Activated CD8-positive, alpha-beta memory T cell treated with anti-CD3 and anti-CD28 coated beads for 4 hours (primary cell): ENCODE results near the gene PUS3.

Experiments
- DNase-seq, 2 donors: peaks; one replicate each; pipeline ENCODE4 v3.0.0-alpha.2; 2020; ENCODE audit warnings: low read depth in 2 of 2

The PUS3 gene

DNA sequence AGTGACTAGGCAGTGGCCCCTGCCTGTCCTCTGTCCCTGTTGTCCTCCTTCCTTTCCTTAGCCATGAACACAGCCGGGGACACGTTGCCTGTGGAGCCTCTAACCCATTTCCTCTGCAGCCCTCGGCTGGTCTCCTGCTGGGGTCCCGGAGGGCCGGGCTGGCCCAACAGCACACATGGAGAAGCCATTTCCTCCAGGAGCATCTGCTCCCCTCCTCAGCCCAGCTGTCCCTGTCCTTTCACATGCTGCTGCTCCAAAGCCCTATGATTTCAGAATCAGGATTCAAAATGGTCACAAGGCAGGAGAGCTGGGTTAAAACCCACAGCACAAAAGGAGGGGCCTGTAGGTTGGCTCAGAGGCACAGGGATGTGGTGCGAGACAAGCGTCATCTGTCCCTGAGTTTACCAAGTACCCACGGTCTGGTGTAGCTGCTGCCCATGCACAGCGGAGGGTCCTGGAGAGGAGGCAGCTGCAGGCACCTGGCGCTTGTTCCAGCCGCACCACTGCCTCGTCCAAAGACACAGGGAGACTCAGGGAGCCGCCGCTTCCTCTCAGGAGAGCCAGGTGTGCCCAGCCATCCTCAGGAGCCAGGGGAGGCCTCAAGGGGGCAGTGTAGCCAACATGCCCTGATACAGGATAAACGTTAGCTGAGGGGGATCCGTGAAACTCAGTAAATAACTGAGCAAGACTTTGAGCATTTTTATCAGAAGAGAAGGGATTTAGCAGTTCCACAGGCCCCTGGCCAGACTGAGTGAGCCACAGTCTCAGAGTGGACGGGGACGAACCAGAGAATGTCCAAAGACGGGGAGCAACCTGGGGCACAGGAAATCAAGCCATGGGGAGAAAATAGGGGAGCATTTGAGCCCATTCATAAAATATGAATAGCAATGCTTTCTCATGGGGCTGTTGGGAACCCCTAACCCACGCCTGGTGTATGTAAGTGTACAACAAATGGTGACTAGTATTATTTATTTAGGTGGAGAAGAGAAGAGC is 38.9 kb upstream of the PUS3 start:
- no peak for DNase-seq

DNA sequence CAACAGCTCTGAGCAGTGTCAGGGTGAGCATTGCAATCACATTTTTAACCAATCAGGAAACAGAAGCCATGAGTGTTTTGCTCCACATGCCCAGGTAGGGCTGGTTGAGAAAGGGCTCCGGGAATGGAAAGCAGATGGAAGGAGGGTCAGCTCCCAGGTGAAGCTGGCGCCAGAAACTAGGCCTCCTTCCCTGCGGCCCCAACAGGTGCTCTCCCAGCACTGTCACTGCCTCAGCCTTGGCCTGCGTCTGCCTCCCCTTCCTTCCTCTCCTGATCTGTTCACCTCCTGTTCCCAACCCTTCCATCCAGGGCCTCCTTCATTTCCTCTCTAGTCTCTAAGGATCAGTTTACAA is 38.2 kb upstream of the PUS3 start:
- no peak for DNase-seq

DNA sequence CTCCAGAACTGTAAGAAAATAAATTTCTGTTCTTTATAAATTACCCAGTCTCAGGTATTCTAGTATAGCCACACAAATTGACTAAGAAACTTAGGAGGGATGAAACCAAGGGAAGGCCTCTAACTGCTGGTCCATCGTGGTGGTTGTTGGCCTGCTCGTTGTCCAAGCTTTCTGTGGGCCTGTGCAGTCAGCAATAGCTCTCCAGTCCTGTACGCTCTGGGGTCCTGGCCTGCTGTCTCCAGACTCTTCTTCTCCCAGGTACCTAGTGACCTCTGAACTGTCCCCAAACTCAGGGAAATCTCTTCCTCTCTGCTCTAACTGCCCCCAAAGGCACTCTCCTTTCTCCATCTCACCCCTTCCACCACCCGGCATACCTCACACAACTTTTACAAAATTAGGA is 37.1 kb upstream of the PUS3 start:
- no peak for DNase-seq

DNA sequence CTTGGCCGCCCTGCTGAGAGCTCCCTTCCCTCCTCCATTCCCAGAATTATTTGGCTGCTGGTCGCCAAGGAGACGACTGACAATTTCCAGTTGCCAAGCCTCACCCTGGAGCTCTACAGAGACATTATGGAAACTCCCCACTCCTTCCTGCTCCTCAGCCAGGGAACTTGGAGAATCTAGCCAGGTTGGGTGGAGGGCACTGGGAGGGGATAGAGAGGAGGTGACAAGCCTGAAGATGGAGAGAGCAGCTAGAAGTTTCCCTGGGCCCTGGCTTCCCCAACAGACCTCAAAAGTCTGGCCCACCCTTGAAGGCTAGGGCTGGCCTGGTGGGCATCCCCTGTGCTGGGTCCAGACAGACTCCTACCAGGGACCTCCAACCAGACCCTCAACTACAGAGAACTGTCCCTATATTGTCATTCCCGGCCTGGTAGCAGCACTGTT is 36.1 kb upstream of the PUS3 start:
- DNase-seq = no peak

DNA sequence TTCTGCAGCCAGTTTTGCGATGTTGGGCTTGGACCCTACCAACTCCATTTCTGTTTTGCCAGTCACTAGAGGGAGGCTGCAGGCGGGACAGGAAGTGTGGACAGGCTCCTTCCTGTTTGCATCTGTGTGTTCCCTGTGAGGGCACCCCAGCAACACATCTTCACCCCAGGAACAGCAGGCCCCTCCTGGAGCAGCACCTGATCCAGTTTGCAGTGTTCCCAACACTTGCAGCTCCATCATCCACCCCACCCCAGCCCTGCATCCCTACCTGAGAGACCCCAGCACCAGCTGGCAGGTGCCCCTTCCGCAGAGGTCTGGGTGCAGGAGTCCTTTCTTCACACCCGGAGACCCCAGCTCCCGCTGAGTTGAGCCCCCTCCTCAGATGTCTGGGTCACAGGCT is 35.4 kb upstream of the PUS3 start:
- DNase-seq = no peak

DNA sequence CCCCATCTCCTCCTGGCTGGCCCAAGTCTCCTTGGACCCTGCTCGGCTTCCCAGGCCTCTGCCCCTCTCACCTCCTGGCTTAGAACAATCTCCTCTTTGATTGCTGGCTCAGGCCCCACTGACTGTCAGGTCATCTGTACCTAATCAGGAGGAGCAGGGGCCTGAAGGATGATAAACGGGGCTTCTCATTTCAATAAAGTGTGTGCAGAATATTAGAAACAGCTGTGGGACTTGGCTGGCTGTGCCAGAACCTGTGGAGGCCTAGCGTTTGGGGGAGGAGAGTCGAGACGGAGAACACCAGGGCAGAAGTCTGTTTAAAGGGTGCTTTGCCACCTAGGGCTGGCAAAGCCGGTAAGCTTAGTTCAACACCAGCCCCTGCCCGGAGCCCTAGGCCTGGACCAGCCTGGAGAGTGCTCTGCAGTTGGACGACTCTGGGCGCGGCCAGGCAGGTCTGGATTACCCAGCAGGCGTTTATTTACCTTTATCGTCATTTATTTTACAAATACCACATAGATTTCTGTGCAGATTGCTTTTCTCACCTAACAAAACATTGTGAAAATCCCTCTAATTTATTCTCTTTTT is 32.7 kb upstream of the PUS3 start:
- no peak for DNase-seq

DNA sequence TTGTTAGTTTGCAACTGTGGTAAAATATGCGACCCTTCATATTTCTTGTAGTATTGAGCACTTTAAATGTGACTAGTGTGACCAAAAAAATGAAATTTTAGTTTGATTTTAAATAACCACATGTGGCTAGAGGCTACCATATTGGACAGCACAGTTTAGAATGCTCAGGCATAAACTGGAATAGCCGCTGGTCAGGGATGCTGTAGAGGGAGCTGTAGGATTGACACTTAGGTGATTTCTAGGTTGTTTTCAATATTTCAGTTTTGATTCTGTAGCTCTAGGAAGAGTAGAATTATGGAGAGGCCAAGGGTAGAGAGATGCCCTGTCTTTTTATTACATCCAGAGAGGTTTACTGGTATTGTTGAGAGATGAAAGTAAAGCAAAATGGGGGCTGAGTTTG is 32.0 kb upstream of the PUS3 start:
- no peak for DNase-seq

DNA sequence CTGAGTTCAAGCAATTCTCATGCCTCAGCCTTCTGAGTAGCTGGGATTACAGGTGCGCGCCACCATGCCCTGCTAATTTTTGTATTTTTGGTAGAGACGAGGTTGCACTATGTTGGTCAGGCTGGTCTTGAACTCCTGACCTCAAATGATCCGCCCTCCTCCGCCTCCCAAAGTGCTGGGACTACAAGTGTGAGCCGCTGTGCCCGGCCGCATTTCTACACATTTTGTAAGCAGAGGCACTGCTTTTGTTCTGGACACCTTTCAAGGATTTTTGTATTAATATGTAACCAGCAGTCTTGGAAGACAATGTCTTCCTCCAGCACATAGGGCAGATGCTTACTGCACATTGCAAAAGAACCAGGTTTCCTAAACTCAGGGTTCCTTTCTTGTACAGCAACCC is 31.5 kb upstream of the PUS3 start:
- DNase-seq = no peak

DNA sequence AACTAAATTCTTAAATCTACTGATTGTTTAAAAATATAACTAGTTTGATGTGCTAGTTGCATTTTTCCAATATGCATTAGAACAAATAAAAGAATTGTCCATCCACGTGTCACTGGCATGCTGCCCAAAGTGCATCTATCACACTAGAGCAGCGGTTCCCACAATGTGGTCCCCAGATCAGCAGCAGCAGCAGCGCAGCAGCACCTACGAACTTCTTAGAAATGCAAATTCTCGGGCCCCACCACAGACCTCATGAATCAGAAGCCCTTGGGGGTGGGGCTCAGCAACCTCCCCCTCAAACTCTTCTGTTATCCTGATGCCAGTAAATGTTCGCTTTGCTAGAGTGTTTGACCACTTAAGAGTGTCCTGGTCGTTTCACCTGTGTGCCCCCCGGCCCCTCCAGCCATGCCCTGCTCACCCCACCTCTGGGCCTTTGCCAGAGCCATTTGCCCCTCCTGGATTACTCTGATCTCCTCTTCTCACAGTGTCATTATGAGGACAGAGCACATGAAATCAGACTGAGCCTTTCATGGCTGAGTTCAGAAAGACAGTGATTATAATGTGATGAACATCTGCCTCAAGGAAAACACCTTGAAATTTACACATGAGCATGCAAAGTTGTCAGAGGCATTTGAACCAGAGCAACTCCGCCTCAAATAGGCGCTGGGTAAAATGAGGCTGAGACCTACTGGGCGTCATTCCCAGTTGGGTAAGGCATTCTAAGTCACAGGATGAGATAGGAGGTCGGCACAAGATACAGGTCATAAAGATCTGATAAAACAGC is 30.2 kb upstream of the PUS3 start:
- no peak for DNase-seq

DNA sequence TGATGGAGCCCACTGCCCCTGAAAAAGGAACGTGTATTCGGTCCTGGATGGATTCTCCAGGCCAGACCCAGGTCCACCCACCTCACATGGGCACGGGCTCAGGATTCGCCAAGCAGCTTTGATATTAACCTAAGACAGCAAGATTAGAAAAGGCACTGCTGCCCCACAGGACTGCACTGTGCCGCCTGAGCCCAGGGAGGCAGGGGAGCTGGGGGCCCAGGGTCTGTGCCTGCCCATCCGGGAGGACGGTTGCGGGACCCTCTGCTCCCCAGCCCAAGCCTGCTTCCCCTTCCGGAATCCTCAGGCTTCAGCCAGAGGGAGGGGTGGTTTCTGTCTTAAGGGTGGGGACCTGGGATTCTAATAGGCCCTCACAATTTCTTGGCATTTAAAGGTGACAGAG is 29.3 kb upstream of the PUS3 start:
- DNase-seq = no peak

DNA sequence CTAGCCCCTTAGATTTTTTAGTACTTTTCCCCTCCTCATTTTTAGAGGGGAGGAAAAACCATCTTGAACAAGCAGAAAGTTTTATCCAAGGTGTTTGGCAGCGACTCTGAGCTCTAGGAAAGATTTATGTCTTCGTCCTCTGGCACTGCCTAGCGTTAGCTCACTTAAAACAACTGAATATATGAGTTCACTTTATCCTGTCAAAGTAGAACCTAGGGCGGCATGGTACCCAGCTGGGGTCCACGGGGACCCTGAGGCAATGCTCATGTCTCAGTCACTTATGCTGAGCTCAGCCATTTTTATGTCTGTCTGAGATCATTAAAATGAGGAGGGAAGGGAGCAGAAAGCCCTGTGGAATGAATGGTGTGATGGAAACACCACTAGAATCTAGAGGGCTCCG is 28.7 kb upstream of the PUS3 start:
- no peak for DNase-seq

DNA sequence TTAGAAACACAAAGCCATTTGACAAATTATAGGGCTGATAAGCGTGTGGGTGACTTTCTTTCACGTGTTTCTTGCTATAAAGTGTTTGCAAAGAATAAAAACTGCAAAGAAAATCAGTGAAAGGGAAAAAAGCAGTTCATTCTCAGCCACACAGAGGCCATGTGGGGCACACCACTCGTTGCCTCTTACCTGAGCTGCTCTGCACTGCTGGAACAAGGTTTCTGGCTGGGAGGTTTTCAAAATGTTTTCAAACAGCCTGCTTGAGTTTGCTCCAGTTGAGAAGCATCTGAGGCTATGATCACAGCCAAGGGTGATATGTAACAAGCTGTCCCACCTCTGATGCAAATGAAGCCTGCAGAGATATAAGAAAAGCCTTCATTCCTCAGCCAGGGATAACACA is 28.1 kb upstream of the PUS3 start:
- DNase-seq = no peak

DNA sequence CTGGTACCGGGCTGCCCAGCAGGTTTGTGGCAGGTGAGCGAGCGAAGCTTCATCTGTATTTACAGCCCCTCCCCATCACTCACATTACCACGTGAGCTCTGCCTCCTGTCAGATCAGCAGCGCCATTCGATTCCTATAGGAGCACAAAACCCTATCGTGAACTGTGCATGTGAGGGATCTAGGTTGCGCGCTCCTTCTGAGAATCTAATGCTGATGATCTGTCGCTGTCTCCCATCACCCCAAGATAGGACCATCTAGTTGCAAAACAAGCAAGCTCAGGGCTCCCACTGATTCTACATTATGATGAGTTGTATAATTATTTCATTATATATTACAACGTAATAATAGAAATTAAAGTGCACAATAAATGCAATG is 27.1 kb upstream of the PUS3 start:
- DNase-seq = no peak

DNA sequence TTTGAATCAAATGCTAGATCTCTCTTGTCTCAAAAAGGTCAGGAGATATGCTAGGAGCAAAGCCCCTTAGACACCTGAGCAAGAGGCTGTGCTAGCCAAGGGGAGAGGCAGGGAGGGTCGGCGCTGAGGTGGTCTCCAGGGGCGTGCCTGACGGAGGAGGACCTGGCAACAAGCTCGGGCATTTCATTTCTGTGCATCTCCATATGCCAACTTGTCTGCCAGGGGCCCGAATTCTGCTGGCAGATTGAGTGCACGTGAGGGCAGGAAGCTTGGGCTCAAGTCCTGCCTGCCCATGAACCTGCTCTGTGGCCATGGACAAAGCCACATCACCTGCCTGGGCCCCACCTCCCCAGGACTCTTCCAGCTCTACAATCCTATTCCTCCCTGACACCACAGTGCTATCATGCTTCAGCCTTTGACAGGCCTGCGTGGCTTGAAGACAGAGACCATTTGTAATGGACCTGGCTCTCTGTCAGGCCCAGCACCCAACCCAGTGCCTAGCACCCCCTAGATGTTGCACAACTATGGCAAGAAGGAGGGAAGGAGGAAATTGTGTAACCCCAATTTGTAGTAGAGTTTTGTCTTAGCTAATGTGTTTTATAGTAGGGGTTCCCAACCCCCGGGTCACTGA is 26.6 kb upstream of the PUS3 start:
- no peak for DNase-seq

DNA sequence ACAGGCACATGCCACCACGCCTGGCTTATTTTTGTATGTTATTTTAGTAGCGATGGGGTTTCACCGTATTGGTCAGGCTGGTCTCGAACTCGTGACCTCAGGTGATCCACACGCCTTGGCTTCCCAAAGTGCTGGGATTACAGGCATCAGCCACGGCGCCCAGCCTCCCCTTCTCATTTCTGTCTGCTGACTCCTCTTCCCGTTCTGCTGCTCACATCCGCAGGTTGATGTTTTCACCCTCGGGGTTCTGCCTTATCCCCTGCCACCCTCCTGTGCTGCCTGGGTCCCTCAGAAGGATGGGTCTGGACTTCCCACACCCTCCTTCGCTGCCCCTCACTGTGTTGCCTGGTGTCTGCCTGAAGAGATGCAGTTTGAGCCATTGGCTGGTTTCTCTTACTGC is 23.7 kb upstream of the PUS3 start:
- no peak for DNase-seq

DNA sequence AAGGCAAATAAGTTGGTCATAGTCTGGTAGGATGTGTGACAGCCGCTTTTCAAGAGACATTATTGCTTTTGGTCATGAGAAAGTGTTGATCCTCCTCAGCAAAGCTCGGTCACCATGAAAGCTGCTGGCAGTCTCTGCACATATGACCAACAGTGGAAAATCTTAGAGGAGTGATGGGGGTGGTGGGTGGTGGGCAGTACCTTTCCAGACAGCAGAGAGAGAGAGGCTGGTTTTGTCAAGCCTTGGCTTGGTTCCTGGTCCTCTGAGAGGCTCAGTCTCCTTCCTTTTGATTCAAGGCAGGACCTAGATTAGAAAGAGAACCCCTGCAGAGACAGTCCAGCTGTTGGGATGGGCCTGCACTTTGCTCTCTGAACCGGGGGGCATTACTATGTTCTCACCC is 22.8 kb upstream of the PUS3 start:
- no peak for DNase-seq

DNA sequence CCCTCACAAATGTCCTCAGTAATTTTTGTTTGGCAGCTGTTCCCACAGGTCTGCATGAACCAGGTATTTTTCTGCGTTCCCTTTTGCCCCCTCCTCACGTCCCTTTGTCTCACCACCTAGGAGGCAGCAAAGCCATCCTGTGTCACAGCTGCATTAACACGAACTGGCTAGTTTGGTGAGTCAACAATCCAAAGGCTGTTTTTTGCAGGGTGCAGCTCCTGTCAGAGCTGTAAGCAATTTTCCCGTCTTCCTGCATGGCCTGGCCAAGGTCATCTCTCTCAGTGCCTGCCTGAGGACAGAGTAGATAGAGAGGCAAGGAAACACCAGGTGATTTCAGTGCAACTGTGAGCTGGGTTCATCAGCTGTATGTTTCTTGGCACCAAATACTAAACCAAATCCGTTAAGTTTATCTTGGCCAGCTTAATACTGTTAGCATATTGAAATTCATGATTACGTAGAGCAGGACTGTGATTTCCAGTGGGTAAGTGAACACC is 22.3 kb upstream of the PUS3 start:
- DNase-seq = no peak

DNA sequence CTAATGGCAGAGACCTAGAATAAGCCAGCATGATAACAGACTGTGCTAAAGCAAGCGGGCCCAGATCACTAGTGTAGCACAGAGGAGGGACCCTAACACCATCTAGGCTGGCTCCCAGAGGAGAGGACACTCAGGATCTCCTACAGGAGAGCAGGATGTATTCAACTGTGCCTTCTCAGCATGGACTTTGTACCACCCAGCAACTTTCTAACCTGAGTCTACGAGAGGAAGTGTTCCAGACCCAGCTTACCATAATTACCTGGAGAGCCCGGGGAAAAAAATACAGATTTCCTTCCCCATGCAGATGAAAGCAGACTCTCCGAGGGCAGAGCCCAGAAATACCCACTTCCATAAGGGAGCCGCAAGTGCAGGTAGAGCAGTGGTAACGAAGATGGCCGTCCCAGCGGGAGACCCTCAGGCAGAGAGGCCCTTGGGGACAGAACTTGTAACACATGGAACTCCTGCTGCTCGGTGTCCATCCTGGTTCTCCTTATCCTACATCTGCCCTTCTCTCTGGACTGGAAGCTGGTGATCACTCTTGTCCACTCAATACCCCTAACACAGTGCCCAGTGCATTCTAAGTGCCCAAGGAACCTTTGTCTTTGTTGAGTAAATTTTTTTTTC is 21.5 kb upstream of the PUS3 start:
- DNase-seq = no peak

DNA sequence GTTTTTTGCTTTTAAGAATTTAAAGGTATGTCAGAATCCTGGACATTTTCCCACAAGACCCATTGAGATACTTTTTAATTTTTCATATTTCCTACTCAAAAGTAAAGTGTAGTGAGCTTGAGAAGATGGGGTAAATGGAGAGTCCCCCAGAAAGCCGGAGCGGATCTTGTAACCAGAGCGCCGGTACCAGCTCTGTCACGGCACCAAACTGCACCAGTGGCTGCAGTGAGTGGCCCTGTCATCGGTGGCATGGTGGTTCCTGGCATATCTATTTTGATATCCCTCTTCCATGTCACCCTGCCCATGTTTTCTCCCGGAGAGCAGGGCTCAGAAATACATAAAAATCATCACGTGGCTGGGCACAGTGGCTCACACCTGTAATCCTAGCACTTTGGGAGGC is 20.6 kb upstream of the PUS3 start:
- DNase-seq = no peak

DNA sequence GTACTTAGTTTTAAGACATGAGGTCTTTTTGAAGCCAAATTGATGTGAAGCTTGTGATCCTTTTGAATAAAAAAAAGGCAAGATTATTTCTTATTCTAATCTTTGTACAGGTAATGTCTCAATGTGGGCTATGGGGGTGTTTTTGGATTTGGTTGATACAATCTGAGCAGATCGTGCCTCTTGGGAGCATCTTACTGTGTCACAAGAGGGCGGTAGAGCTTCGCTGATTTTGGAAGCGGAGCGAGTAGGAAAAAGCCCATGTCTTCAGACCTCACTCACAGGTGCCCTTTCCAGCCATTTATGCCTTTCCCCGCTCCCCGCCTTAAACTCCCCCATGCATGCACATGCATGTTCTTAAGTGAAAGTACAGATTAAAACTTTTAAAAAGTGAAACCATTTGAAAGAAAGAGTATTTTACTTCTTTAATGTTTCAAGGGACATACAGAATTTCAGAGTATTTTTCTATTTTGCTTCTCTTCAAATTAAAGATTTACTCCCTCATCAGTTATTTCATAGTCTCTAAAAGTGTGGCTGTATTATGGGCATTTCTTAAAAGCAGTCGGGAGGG is 20.1 kb upstream of the PUS3 start:
- DNase-seq = peak in 1 of 2 donors; percentile 15

DNA sequence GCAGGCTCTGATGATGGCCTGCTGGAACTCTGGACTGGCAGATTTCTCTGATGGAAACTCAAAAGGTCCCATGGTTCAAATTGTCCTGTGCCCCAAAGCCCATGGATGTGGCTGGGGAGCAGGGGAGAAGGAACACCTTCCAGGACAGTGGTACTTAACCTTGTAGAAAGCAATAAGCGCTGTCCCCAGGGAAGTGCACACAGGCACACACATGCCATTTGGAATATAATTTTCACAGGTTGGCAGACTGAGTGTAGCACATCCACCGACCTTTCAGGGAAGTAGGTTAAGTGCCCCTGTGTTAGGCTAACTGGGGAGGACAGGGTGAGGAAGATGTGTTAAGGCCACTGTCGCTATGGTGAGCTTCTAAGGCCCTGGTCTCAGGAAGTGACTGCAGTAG is 19.1 kb upstream of the PUS3 start:
- DNase-seq = no peak
